T follicular helper cell (primary cell): ENCODE measurements around the gene SNX12.
"Not testable (repeated sequence)": the region's sequence is repeated elsewhere in the genome, so short reads cannot be mapped to it uniquely, and the experiment has no call there.

Source experiments
- DNase-seq: peaks from one replicate; pipeline ENCODE4 v3.0.0-alpha.2; 2020; ENCODE audit warnings: low read depth

SNX12 gene

DNA sequence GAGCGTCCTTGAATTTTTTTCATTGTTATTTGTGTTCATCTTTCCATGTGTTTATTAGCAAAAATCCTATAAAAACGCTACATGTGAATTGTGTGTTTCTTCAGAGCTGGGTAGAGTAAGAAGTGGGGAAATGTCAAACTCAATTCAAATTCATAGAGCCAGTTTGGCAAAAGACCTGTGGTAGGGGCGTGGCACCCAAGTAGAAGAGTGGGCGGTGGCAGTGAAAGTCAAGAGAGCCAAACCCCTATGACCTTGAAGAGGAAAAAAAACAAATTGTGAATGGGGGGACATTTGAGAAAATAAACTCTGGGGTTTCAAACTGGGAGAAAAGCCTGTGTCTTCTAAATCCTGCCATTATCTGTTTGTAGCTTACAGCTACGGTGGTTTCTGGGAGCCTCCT lies 23.1 kb upstream of the SNX12 start:
- no peak for DNase-seq

DNA sequence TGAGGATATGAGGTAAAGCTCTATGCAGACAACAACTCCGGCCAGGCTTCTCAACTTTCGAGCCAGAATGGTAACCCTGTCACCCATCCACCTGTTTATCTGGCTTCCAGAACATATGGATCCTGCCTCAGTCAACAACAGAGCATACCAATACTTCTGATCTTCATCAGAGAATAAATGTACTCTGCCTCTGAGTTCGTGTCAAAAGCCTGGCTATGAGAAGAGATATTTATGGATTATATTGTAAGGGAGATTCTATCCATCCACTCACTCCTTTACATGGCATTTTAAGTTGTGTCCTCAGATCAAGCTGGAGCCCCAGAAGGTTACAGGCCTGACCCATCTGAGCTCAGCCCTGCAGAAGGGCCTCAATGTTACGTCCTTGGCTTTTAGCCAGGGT lies 17.8 kb upstream of the SNX12 start:
- no peak for DNase-seq

DNA sequence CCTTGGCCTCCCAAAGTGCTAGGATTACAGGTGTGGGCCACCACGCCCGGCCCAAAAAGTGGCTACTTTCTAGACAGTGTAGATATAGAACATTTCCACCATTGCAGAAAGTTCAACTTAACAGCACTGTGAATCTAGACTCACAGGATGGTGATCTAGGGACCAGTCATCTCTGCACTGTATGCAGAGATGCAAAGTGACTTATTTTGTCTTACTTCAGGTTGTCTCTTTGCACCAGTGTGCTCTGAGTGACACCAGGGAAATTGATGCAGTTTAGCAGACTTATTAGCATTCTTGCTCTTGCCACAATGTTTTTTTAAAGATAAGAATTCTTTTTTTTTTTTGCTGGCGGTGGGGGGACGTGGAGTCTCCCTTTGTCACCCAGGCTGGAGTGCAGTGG lies 14.7 kb upstream of the SNX12 start:
- DNase-seq = no peak

DNA sequence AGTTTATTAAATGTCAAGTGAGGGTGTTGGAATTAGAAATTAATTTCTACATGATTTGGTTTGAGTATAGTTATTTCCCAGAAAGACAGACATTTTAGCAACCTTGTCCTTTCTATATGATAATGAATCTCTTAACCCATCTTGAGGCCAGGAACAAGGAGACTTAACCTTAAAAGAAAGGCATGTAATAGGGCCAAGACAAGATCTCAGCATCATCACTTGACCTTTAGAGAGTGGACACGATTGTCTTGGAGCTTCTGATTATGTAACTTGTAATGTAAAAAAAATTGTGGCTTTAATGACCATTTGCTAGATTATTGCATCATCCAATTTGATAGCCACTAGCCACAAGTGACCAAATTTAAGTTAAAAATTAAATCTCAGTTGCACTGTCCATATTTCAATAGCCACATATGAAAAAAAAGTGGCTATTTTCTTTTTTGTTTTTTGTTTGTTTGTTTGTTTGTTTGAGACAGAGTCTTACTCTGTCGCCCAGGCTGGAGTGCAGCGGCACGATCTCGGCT lies 14.1 kb upstream of the SNX12 start:
- DNase-seq = no peak

DNA sequence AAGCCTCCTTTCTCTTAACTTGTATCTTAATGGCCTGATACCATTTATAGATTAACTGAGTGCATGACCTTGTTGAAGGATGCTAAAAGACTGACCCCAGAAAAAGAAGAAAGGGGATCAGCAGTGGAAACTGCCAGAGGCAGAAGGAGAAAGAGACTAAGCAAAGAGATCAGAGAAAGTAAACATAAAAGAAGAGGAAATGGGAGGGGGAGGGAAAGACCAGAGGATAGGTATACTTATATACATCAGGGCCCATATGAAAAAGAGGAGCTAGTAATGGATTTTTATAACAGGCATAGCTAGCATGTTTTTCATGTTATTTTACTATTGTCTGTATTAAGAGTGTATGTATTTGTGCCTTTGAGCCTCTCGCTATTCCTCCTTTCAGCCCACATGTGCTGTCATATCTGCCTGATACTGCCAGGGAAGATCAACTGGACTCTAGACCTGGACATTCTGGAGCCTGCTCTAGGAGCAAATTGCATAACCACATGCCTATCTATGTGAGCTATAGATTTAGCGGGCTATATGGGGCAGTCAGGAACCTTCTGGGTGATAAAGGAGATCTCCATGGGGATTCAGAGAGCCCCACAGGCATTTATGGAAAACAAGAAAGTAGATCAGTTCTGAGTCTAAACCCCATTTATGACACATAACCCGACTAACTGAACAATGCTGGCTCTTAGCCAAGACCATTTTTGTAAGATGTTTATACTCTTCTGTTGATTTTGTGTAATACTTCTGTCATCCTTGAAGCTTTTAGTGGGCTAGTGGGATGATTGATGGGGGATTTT lies 13.4 kb upstream of the SNX12 start:
- DNase-seq = no peak

DNA sequence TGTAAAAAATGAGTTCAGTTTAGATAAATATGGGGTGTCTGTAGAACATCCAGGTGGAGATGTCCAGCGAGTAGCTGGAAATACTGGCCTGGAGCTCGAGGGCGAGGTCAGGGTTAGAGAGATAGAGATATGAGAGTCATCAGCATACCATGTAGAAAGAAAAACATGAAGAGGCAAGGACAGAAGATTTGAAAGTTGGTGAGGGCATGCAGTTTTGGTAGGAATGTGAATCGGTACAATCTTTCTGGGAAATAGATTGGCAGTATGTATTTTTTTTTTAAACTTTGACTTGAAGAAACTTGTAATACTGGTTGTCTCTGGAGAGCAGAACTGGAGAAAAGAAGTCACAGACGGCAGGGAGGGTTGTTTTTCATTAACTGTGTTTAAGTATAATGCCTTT lies 2.4 kb upstream of the SNX12 start:
- no peak for DNase-seq

DNA sequence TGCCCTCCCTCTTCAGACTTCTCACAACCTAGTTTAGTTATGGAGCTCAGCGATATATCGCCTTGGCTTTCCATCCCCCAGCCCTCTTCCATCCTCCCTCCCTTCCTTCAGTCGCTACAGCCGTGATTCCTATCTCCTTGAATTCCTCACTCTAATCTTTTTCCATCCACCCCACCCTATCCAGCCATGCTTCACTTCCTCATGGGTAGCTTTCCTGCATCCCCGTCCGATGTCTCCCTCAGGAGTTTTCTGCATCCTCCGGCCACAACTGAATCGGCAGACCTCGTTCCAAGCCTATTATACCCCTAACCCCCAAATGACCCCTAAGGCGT lies 456 bp downstream of the SNX12 start:
- DNase-seq = no peak

DNA sequence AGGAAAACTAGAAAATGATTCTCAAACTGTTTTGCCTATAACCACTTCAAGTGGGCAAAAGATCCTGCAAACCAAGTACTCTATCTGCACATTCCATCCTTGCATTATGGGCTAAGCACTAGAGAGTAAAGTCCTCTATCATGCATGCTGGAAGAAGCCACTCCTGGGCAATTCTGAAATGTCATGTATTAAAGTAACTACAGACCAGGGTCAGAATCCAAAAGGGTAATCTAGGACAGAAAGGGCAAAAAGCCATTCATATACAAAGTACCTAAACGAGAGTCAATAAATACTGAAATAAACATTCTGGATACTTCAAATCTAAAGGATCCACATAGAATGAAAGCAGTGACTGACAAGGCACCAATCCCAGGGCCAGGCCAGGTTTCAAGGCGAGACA lies 1.0 kb downstream of the SNX12 start:
- DNase-seq = no peak

DNA sequence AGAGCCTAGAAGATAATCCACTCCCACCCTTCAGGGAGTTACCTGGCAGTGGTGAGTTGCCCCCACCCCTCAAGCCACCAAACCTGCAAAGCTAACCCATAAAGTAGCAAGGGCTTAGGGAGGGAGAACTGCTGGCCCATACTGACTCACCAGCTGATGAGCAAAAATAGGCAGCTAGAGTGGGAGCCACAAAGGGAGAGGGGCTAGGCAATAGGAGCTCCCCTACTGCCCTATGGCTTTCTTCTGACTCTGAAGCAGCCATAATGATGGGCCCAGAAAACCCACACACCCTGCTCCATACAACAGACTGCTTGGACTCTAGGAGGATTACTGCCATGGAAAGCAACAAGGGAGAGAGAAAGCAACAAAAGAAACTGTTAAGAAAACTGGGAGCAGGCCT lies 8.0 kb downstream of the SNX12 start:
- DNase-seq = no peak

DNA sequence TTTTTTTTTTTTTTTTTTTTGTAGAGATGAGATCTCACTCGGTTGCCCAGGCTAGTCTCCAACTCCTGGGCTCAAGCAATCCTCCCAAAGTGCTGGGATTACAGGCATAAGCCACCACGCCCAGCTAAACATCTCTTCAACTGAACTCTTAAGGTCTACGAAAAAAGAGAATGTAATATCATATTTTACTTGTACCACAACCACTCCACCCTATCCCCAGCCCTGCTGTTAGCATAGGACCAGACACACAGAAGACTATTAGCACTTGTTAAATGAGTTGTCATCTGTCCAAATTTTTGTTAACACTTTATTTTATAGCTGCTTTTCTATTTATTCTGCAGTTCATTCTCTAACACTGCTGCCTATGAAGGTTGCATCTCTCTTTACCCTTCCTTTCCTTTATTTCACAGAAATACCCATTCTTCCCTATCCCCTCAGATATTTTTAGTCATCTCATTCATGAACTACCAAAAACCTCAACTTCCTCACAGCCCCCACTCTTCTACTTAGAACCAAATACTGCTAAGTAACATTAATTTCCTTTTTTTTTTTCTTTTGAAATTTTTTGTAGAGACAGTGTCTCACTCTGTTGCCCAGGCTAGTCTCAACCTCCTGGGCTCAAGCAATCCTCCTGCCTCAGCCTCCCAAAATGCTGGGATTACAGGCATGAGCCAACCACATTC lies 10.1 kb downstream of the SNX12 start:
- no peak for DNase-seq

DNA sequence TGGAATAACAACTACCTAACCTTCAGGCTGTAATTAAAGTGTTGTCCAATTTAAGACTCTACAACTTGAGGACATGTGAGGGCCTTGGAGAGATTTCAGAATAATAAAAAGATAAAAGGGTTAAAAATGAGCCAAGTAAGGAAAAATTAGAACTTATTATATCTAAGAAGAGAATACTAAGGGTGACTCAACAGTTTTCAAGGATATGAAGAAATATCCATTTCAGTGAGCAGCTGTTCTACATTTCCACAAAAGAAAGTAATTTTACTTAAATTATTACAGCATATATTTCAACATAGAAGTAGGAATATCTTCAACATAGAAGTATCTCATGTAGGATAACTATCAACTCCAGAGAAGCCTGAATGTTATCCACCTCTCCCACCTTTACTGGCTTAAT lies 11.3 kb downstream of the SNX12 start:
- no peak for DNase-seq

DNA sequence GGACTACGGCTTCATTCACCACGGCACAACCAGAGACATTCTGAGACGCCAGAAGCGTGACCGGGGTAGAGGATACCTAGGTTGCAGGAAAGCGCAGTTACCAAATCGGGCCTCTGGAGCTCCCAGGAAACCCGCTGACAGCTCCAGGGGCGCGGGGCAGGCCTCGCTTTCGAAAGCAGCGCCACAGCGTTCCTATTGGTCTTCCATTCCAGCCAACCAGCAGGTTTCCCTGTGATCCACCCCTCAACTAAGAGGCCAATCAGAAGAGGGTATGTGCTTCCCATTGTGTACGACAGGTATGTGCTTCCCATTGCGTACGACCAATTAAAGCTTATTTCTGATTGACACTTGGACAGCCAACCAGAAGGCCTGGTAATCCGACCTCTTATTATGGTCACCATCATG lies 14.9 kb downstream of the SNX12 start:
- DNase-seq = no peak

DNA sequence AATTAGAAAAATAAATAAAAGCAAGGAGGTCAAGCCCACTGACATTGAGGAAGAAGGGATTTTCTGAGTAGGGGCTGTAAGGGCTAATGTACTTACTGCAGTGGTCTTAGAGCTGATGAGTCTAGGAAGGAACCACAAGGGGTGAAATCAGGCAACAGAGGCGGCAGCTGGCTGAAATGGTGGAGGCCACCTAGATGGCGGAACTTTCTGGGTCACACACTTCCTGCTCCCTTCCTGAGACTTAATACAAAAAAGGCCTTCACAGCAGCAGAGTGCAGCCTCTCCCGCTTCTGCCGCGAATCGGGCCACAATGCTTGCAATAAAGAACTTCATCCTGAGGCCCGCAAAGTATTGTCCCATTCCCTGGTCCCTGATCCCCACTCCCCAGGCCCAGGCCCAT lies 15.4 kb downstream of the SNX12 start:
- no peak for DNase-seq

DNA sequence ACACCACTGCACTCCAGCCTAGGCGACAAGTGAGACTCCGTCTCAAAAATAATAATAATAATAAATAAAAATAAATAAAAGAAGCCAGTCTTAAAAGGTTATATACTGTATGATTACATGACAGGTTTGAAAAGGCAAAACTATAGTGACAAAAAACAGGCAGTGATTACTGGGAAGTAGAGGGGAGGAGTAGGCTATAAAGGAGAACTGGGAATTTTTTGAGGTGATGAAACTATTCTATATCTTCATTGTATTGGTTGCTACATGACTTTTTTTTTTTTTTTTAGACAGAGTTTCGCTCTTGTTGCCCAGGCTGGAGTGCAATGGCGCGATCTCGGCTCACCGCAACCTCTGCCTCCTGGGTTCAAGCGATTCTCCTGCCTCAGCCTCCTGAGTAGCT lies 20.2 kb downstream of the SNX12 start:
- not testable (repeated sequence) for DNase-seq

DNA sequence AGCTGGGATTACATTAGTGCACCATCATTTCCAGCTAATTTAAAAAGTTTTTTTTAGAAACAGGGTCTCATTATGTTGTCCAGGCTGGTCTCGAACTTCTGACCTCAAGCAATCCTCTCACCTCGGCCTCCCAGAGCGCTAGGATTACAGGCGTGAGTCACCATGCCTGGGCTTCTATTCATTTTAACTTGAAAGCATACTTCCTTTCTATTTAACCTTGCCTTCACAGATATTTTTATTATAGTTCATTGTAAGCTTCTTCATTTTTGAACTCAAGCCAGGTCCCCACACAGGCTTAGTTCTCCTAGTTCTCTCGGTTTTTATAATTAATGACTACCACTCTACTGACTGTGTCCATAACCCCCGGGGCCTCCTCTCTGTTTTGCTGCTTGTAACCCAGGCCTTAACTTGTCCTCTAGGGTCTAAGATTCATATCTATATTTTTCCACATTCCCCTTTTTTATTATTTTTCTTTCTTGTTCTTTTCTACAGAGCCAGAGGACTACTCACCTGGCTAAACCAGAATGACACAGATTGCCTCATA lies 50.7 kb downstream of the SNX12 start:
- no peak for DNase-seq
